Endothelial cell of umbilical vein (primary cell): ENCODE data around the gene MYO5B. TPM values are rescaled to one million over a fixed set of nuclear protein-coding genes. Genes with fewer than 3 reads are reported as not detected.

Experiments used
- BruUV-seq: library from RNA; stranded (reverse); fragments of 400-500 nt; replicated peaks from 2 replicates; lab custom pipeline; 2021; lab: Mats Ljungman, UMichigan
- CTCF ChIA-PET: fragments of 300-600, 350-600 bp; sonication (Branson Sonifier 250); formaldehyde crosslinking; loops from one replicate; lab custom pipeline; 2021; ENCODE audit warnings: antibody characterized with exemption, inconsistent platforms; lab: Charles Lee
- POLR2A ChIA-PET: fragments of 300-600, 350-600 bp; sonication (Branson Sonifier 250); formaldehyde crosslinking; loops from one replicate; lab custom pipeline; 2021; ENCODE audit warnings: antibody characterized with exemption, inconsistent platforms; lab: Charles Lee
- DNase-seq: peaks from one replicate; pipeline ENCODE4 v3.0.0-alpha.2; 2011; ENCODE audit warnings: low read depth, low spot score
- FAIRE-seq: peaks from 2 replicates; lab custom pipeline; 2011; peaks lifted over from hg19 to GRCh38; lab: Jason Lieb, UNC
- H2AFZ ChIP-seq: 2 replicates; pipeline ENCODE4 v1.6.0; 2012; ENCODE audit warnings: low read depth, low read length, control low read depth, inconsistent platforms
- H3K27ac ChIP-seq: 2 replicates; pipeline ENCODE4 v1.5.1; 2011; ENCODE audit warnings: low read depth, mild to moderate bottlenecking, control low read depth, low read length, moderate library complexity; ENCODE audit not compliant: insufficient read depth
- H3K27me3 ChIP-seq, 2 experiments: 2 replicates each; pipeline versions ENCODE4 v1.6.0 to v1.6.1; 2011; ENCODE audit warnings: low read length in 2 of 2, mixed read lengths in 1 of 2; ENCODE audit not compliant: control insufficient read depth in 2 of 2, insufficient read depth in 2 of 2
- H3K36me3 ChIP-seq, 2 experiments: 2 replicates in 1 of 2; 3 replicates in 1 of 2; pipeline ENCODE4 v1.5.1; 2011; ENCODE audit warnings: low read length in 2 of 2, mild to moderate bottlenecking in 1 of 2, moderate library complexity in 1 of 2; ENCODE audit not compliant: control insufficient read depth in 2 of 2, insufficient read depth in 2 of 2; ENCODE audit errors: extremely low read depth in 1 of 2
- H3K4me1 ChIP-seq: 3 replicates; pipeline ENCODE4 v1.5.1; 2011; ENCODE audit warnings: mild to moderate bottlenecking, low read length; ENCODE audit not compliant: control insufficient read depth, insufficient read depth; ENCODE audit errors: extremely low read depth
- H3K4me2 ChIP-seq: 2 replicates; pipeline ENCODE4 v1.6.1; 2011; ENCODE audit warnings: low read length, control low read depth, mixed read lengths; ENCODE audit not compliant: insufficient read depth
- H3K4me3 ChIP-seq, 3 experiments: fragments of 200-600 bp in 1 of 3; sonication (generic), shearing (Covaris generic) in 1 of 3; replicated peaks in 1 of 3; 2 replicates each; pipeline ENCODE4 v1.5.1; 2011 to 2016; ENCODE audit warnings: control low read depth in 3 of 3, low read length in 3 of 3, mild to moderate bottlenecking in 2 of 3, inconsistent platforms in 1 of 3, low read depth in 1 of 3, moderate library complexity in 1 of 3; ENCODE audit not compliant: insufficient read depth in 1 of 3
- H3K79me2 ChIP-seq: 2 replicates; pipeline ENCODE4 v1.6.0; 2012; ENCODE audit warnings: low read length, inconsistent platforms; ENCODE audit not compliant: control insufficient read depth, insufficient read depth
- H3K9ac ChIP-seq: replicated peaks from 2 replicates; pipeline ENCODE3; 2011; ENCODE audit warnings: low read length, control low read depth; ENCODE audit not compliant: insufficient read depth; ENCODE audit errors: extremely low read depth
- H3K9me1 ChIP-seq: replicated peaks from 3 replicates; pipeline ENCODE4 v1.6.0; 2011; ENCODE audit warnings: mild to moderate bottlenecking, low read length; ENCODE audit not compliant: control insufficient read depth, insufficient read depth; ENCODE audit errors: extremely low read depth
- H3K9me3 ChIP-seq: replicated peaks from 2 replicates; pipeline ENCODE4 v1.5.1; 2012; ENCODE audit warnings: low read length, inconsistent platforms; ENCODE audit not compliant: control insufficient read depth, insufficient read depth
- H4K20me1 ChIP-seq: replicated peaks from 2 replicates; pipeline ENCODE3; 2011; ENCODE audit warnings: mild to moderate bottlenecking, low read length; ENCODE audit not compliant: control insufficient read depth, insufficient read depth; ENCODE audit errors: extremely low read depth
- EZH2 ChIP-seq: IDR thresholded peaks from 2 replicates; pipeline ENCODE4 v1.6.1; 2012; ENCODE audit warnings: borderline replicate concordance, low read depth, mild to moderate bottlenecking, moderate library complexity, low read length, inconsistent platforms; ENCODE audit not compliant: severe bottlenecking
- FOS ChIP-seq: IDR thresholded peaks from 2 replicates; pipeline ENCODE4 v1.6.1; 2011; ENCODE audit warnings: mild to moderate bottlenecking, low read length, moderate library complexity, borderline replicate concordance; ENCODE audit not compliant: insufficient read depth
- MYC ChIP-seq: IDR thresholded peaks from one replicate; pipeline ENCODE4 v1.6.1; 2011; ENCODE audit warnings: mild to moderate bottlenecking, low read depth, low read length
- dilution Hi-C: fragments of 300-500 bp; cut with MboI; formaldehyde crosslinking; loops from one replicate; pipeline ENCODE4 v1.15.0; 2019; ENCODE audit warnings: low sequenced_read_pairs; ENCODE audit not compliant: extremely low pct_ligation_motif_present
- intact Hi-C: fragments of 100-400 bp; cut with micrococcal nuclease; formaldehyde crosslinking; loops from one replicate; pipeline ENCODE4 v1.10.0; 2022
- polyA plus RNA-seq, 4 experiments: library from polyadenylated mRNA; depleted of rRNA in 3 of 4; stranded (reverse) in 3 of 4; unstranded in 1 of 4; fragments of >200 nt; gene quantifications; 2 replicates each; pipeline versions ENCODE4 v1.2.1 to v1.2.3, GENCODE V29; 2011 to 2012; ENCODE audit warnings: missing spikeins in 1 of 4
- total RNA-seq: library from RNA; stranded (reverse); gene quantifications from 2 replicates; pipeline ENCODE4 v1.2.3, GENCODE V29; 2021

MYO5B gene
- total and polyA plus RNA-seq, 2 donors (not counting 3 experiments of a cell fraction or from before 2014, with no cell fraction given) = 0.54 to 1.1 TPM

- DNase-seq (no peak), FAIRE-seq (no peak)
- CTCF ChIA-PET = interaction anchor here (1.3 kb wide), 1 partner anchor 21 kb away, joined by 3 read pairs; no protein-coding TSS in a partner anchor
- Histone ChIP-seq H3K4me2 (no peak overlapping the region), H3K27me3 (peaks cover 0 to 2% of the 10 kb centered on the region in 2 experiments), H3K4me1 (no peaks in the 10 kb centered on the region), H3K27ac (no peak overlapping the region), H3K4me3 (no peak overlapping the region), H3K9me3 (no peaks in the 10 kb centered on the region), H3K9ac (no peak overlapping the region), H2AFZ (no peak overlapping the region), H4K20me1 (no peaks in the 10 kb centered on the region), H3K9me1 (no peaks in the 10 kb centered on the region), H3K36me3 (no peaks in the 10 kb centered on the region), H3K79me2 (no peaks in the 10 kb centered on the region)
- POLR2A ChIA-PET = no interaction called here
- intact Hi-C loops (no loop called here), dilution Hi-C loops (no loop called here)
- no peak for TF ChIP-seq FOS
- no peak for TF ChIP-seq MYC
- no TSS peak for BruUV-seq
These were observed 32.3 kb downstream of the MYO5B start for GRCh38 chr18:50162486-50163304.

DNA sequence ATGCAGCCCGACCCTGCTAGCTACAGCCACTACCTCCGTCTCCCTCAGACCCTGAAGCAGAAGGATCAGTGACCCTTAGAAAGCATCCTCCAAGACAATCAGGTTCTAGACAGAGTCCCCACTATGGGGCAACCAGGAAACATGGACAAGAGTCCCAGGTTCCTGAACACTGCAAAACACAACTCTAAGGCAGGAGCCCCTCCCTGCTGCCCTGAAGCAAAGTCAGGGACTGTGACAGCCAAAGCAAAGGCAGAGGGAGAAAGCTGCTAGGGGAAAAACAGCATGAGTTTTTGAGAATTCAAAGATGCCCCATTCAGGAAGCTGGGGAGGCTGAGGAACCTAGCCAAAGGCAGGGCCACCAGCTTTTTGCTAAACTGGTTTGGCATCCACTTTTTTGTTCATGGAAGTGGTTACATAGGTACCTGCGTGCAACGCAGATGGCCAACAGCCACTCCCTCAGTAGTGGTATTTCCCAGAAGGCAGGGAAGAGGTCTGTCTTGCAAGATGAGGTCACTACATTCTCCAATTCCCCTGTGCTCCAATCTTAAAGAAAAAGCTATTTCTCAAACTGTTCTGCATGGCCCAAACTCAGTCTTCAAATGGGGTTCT lies 33.2 kb downstream of the MYO5B start:
- TF ChIP-seq EZH2 = no peak
- no peak for TF ChIP-seq FOS
- Histone ChIP-seq H3K27me3 (peaks cover 0 to 2% of the 10 kb centered on the region in 2 experiments), H3K9me3 (no peaks in the 10 kb centered on the region), H3K4me2 (no peak overlapping the region), H2AFZ (no peak overlapping the region), H3K79me2 (no peaks in the 10 kb centered on the region), H3K36me3 (no peaks in the 10 kb centered on the region), H3K9ac (no peak overlapping the region), H3K4me1 (no peaks in the 10 kb centered on the region), H3K27ac (no peak overlapping the region), H3K4me3 (no peak overlapping the region), H4K20me1 (no peaks in the 10 kb centered on the region), H3K9me1 (no peaks in the 10 kb centered on the region)
- ChIA-PET CTCF (no interaction called here), POLR2A (no interaction called here)
- intact Hi-C loops (no loop called here), dilution Hi-C loops (no loop called here)
- no peak for FAIRE-seq
- no peak for DNase-seq
- no TSS peak for BruUV-seq
